Islet of Langerhans (tissue), 1 donor: Measurements from ENCODE around the gene GAL3ST1.
"Not testable (repeated sequence)": the region's sequence is repeated elsewhere in the genome, so short reads cannot be mapped to it uniquely, and the experiment has no call there.

Experiments
- FAIRE-seq: peaks from one replicate; lab custom pipeline; 2011; peaks lifted over from hg19 to GRCh38; lab: Jason Lieb, UNC

GAL3ST1 gene

DNA sequence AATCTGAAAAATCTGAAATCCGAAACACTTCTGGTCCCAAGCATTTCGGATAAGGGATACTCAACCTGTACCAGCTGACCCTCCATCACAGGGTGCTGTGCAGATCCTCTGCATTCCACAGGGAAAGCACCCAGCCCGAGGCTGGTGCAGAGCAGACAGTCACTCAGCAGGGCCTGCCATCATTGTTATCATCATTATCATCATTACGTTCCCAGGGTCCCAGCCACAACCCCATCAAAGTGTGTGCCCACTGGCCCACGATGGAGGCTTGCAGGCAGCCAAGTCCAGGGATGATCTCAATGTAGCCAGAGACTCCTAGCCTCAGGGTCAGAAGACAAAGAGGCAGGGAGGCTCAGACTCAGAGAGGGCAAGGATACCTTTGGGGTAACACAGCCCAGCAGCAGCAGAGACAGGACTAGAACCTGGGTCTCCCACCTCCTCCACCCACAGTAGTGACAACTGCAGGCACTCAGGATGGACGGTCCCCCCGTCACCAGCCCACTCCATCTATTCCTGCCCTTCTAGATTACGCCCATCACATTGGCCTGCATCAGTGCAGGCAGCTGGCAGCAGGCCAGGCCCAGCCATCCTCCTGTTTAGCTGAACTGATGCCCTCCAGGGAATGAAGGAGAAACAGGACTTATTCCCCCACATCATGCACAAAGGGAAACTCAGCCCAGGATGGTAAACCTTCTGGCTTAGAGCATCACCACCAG is 10.3 kb downstream of the GAL3ST1 start:
- no peak for FAIRE-seq

DNA sequence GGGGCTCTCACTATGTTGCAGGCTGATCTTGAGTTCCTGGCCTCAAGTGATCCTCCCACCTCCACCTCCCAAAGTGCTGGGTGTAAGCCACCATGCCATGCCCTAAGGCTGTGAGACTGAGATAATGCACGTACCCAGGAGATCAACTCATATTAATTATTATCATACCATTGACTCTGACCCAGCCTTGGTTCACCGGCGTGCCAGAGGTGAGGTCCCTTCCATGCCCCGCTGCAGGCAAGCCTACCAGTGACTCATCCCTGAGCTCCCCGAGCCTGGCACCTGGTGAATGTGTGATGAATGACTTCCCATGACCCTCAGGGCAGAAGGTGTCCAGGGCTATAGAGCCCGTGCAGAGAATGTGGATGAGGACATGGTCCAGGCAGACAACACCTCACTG is 12.1 kb downstream of the GAL3ST1 start:
- FAIRE-seq = no peak

DNA sequence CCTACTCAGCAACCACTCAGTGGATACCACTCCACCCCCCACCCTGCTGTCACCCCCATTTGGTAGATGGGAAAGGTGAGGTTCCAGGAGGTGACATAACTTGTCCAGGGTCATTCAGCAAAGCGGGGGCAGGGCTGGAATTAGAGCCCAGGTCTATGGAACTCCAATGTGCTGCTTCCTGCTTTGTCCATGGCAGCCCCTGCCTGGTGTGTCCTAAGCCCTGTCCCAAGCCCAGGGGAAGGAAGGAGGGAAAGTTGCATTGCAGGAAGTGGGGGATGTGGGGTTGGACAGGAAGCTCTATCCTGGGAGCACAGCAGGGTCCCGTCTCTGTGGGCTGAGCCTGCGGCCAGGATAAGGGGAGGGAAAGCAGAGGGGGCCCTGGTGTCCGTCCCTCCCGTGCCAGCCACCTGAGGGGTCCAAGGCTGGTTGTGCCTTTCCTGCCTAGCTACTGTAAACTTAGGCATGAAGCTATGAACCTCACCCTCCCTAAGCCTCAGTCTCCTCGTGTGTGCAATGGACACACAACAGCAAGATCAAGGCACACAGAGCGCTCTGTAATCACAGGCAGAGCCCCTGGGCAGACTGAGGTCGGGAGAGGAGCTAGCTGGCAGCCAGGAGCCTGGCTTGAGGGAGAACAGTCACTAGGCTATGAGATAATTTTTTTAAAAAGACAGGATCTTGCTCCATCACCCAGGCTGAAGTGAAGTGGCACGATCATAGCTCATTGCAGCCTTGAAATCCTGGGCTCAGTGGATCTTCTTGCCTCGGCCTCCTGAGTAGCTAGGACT is 12.9 kb downstream of the GAL3ST1 start:
- no peak for FAIRE-seq

- FAIRE-seq = not testable (repeated sequence)
Observed at GRCh38 chr22:30560643-30561202, 13.7 kb downstream of the GAL3ST1 start.

DNA sequence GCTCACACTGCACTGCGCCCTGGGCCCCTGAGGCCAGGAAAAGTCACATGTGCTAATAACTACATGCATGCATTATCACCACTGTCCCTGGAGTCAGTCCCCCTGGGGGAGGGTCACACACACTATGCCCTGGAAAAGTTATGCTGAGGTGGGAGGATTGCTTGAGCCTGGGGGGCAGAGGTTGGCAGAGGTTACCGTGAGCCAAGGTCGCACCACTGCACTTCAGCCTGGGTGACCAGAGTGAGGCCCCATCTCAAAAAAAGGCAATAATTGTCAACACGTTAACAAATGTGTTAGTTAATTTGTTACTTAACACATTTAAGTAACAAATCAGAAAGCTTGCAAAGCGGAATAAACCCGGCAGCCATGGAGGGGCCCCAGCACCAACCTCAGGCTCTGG is 14.6 kb downstream of the GAL3ST1 start:
- FAIRE-seq = no peak

GRCh38 chr22:30557243-30557642 is 17.2 kb downstream of the GAL3ST1 start:
- no peak for FAIRE-seq

- no peak for FAIRE-seq
Observed at GRCh38 chr22:30556388-30556787, 18.1 kb downstream of the GAL3ST1 start.

GRCh38 chr22:30555282-30556210 is 18.9 kb downstream of the GAL3ST1 start:
- FAIRE-seq = no peak

DNA sequence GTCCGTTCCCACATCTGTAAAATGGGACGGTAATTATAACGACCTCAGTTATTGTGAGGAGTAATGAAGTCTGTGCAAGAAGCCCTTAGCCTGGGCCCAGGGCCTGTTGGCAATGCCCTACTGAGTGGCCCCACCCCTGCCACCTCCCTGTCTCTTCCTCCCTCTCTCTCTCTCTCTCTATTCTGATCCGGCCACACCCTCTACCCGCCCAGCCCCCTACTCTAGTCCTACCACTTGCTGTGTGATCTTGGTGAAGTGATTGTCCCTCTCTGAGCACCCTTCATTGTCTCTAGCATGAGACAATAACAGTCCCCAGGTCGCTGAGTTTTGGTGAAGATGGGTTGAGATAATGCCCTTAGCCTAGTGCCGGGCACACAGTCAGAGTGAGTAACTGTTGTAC is 20.5 kb downstream of the GAL3ST1 start:
- no peak for FAIRE-seq

- no peak for FAIRE-seq
Observed at GRCh38 chr22:30552719-30553118, 21.7 kb downstream of the GAL3ST1 start.

GRCh38 chr22:30551813-30552212 is 22.7 kb downstream of the GAL3ST1 start:
- FAIRE-seq = not testable (repeated sequence)

- no peak for FAIRE-seq
Observed at GRCh38 chr22:30547188-30547587, 27.3 kb downstream of the GAL3ST1 start.

DNA sequence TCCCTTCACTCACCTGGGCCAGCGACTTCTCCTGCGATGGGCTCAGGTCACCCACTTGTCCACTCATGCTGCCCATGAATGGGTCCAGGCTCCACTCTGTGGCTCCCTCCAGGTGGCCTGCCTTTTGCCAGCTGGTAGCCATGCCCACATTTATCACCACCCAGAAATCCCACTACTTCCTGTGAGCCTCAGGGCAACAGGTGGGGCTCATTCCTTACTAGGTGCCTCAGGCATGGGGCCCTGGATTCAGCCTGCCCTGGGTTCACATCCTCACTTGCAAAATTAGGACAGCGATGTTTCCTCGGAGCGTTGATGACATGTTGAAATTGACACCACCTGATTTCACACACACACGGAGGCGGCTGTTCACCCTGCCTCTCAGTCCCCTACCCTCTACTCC is 27.8 kb downstream of the GAL3ST1 start, which contains the start of gene SEC14L6:
SEC14L6 (minus strand) TSS at position 126 of the 400 bp plus-strand sequence; CDS start at position 67, 59 bp downstream.
- FAIRE-seq = no peak

GRCh38 chr22:30542811-30543188 is 31.7 kb downstream of the GAL3ST1 start:
- no peak for FAIRE-seq

- no peak for FAIRE-seq
Observed at GRCh38 chr22:30541961-30542810, 32.3 kb downstream of the GAL3ST1 start.

DNA sequence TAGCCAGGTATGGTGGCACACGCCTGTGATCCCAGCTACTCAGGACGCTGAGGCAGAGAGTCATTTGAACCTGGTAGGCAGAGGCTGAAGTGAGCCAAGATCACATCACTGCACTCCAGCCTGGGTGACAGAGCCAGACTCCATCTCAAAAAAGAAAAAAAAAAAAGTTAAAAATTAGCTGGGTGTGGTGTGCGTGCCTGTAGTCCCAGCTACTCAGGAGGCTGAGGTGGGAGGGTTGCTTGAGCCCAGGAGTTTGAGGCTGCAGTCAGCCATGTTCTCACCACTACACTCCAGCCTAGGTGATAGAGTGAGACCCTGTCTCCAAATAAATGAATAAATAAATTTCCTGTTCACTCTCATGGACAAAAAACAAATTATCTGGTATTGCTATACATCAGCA is 33.0 kb downstream of the GAL3ST1 start:
- FAIRE-seq = not testable (repeated sequence)

DNA sequence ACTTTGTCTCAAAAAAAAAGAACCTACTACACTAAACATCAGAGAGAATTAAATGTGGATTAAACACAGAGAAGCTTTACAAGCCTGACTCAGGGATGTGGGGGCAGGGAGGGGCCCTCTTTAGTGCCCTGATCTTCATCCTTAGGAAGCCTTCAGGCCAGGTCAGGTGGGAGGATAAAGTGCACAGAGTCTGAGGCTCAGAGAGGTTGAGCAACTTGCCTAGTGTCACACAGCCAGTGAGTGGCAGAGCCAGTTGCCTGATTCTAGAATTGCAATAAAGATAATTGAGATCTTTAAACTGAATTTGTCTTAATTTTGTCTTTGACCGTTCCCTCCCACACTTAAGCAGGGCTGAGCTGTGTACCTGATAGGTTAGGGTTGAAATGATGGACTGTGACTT is 35.1 kb downstream of the GAL3ST1 start:
- FAIRE-seq = no peak

GRCh38 chr22:30538280-30538679 is 36.2 kb downstream of the GAL3ST1 start:
- no peak for FAIRE-seq

GRCh38 chr22:30537083-30537731 is 37.3 kb downstream of the GAL3ST1 start:
- no peak for FAIRE-seq

GRCh38 chr22:30535182-30535581 is 39.3 kb downstream of the GAL3ST1 start:
- no peak for FAIRE-seq
